GM18861 (cell line): ENCODE measurements around the gene DGKB.

ENCODE experiments used
- ATAC-seq: cut with Tn5 transposase; IDR thresholded peaks from one replicate; pipeline ENCODE4 v1.9.1; 2021; ENCODE audit not compliant: unreplicated experiment

Gene DGKB

GRCh38 chr7:14825912-14826311 lies 76.6 kb downstream of the DGKB start:
- ATAC-seq, result no peak

- no peak for ATAC-seq
These were observed 80.1 kb downstream of the DGKB start for GRCh38 chr7:14822481-14822854.

GRCh38 chr7:14821757-14822480 lies 80.6 kb downstream of the DGKB start:
- ATAC-seq, result no peak

DNA sequence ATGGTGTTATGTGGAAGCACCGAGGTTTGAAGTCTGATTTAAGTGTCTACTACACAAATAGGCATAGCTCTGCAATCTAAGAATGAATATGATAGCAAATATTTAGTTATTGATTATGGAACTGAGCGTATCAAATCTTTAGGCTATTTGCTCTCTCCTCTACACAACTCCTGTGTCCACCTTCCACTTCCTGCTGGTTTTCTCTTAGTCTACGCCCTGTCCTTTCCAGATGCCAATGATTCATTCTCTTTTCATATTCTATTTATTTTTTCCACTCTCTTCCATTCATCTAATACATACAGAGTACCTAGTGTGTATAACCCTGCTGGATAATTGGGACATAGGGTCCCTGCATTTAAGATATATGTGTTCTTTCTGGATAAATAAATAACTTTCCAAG lies 83.7 kb downstream of the DGKB start:
- no peak for ATAC-seq

GRCh38 chr7:14817829-14818614 lies 84.5 kb downstream of the DGKB start:
- no peak for ATAC-seq

DNA sequence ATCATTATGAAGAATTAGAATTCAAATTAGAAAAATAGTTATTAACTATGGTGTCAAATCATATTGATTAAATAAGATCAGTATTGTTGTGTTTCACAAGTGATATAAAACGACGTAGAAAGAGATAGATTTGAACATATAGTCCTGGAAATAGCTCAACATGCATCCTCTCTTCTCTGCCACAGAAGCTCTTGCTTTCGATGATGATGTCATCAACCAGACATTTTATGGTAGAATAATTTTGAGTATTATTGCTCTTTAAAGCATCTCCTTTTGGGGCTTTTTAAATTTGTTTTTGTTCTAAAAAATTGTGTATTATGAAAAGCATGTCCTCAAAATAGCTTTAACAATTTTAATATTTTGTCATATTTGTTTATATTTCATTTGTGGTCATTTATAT lies 95.0 kb downstream of the DGKB start:
- ATAC-seq, result no peak

DNA sequence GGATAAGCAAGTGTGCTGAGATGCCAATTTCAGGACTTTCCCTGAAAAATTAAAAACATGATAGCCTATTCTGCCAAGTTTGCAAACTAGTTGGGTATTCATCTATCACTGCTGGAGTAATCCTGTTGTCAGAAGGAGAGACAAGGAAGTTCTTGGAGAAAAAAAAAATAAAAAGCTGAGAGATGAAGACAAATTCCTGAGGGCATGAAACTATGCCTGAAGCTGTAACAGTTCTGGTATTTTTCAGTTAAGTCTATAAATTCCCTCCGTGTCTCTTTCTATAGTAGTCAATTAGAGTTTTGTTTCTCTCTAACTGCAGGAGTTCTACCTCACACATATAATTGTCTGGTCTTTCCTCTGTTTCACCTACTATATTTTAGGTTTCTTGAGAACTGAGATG lies 95.7 kb downstream of the DGKB start:
- ATAC-seq, result no peak

DNA sequence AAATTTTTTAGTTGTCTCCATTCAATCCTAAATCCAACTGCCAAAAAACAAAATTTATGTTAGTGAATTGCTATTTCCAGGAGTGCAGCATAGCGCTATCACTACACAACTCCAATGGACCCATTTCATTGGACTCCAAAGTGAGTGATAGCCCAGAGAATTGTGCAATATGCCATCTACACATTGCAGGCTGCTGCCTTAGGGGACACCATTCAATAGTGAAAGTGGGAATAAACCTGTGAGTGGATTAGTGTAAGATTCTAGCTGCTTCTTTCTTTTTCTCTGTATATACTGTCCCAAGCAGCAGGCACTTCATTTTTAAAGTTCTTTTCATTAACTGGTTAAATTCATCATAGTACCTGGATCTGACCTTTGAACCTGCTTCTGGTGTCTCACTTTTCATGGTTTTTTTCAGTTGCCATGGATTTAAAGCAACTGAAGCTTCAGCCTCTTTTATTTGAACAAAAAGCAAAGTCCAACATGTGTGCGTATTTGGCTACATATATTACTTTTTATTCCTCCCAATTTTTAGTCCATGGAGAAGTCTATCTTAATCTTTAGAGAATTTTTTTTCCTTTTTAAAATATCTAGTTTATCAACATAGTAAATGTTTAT lies 97.3 kb downstream of the DGKB start:
- ATAC-seq, result no peak

- no peak for ATAC-seq
These were observed 101.9 kb downstream of the DGKB start for GRCh38 chr7:14800664-14801063.

DNA sequence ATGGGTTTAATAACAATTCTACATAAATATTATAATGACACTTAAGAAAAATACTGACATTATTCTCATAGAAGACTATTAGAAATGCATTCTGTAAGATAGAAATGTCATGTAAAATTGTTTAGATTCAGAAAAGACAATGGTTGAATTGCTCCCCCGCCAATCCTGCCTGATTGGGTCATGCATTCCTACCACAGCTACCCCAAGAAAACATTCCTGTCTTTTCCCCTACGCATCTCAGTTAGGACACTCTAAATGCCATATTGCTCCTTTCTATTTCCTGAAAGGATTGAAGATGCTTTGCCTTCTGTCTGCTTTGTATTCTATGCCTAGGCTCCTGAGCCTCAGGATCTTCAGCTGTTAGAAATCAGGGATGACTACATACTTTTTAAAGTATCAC lies 109.4 kb downstream of the DGKB start:
- ATAC-seq, result no peak

DNA sequence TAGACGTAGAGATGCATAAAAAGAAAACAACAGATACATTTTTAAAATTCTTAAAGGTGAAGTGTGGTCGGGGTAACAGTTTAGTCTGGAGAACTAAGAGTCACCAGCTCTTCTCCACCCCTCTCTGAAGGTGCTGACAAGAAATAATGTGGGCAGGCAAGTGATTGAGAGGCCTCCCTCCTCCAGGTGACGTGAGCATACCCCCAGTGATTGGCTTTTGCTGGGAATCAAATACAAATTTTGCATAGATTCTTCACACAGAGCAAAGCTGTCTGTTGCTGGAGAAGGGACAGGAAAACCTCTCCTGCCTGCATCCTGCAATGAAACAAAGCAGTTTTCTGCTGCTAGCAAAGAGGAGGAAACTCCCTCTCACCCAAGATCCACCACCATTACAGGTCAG lies 115.0 kb downstream of the DGKB start:
- no peak for ATAC-seq

DNA sequence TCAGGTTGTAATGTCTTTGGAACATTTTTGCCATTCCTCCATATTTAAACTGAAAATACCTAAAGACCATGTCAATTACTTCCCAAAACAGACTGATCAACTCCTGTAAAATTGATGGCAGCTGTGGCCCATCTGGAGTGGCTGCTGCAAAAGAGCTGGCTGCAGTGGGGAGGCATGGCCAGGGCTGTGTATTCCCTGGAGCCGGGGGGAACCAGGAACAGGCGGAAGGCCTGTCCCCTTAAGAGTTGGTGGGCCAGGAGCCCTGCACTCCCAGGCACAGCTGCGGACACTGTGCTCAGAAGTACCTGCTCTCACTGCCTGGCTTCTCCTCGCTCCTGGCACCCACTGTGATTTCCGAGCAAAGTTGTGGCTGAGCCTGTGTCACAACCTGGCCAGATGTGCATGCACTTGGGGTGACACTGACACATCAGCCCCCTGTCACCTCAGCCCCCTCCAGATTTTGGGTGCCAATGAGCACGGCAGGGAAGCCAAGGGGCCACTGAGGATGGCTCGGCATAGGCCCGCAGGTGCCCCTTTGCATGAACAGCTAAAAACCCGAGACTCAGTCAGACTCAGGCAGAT lies 116.1 kb downstream of the DGKB start:
- ATAC-seq, result no peak

GRCh38 chr7:14777806-14778205 lies 124.7 kb downstream of the DGKB start:
- no peak for ATAC-seq

DNA sequence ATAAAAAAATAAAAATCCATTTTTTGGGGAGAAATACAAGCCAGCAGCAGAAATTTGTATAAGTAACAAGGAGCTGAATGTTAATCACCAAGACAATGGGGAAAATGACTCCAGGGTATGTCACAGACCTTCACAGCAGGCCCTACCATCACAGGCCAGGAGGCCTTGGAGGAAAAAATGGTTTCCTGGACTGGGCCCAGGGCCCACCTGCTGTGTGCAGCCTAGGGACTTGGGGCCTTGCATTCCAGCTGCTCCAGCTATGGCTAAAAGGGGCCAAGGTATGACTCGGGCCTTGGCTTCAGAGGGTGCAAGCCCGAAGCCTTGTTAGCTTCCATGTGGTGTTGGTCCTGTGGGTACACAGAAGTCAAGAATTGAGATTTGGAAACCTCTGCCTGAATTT lies 126.3 kb downstream of the DGKB start:
- no peak for ATAC-seq

DNA sequence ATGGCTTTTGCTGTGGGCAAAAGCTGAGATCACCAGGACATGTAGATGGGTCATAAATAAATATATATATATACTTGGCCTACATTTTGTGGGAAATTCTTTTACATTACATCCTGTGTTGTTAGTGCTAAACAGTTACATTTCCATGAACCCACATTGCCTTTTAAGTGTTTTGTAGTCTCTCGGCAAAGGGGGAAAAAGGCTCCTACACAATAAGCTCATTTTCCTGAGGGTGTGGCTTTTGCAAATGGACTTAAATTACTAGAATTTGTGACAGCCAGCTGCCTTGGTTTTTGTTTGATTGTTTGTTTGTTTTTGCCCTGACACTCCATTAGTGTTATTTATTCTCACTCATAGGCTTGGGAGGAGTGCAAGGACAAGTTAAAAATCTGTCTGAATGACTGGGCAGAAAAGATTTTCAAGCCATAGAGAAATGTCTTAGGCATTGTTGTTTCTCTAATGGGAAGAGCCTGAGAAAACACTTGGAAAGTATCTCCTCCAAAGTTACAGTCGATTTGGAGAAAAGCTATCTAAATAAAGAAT lies 128.8 kb downstream of the DGKB start:
- no peak for ATAC-seq

DNA sequence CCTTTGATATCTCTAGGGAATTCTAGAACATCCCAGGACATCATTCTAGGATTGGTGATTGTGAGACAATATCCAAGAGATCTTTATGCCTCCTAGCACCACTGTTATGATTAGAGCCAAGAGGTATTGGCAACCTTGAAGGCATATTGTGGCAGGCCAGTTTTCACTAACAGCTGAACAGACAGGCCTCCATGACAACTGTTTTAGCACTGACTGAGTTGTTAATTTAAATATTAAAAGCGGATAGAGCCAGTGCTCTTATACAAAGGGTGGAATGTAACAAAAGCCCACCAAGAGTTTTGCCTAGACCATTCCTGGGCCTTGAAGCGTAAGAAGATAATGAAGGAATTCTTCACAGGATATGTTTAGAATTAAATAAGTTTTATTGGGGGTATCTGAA lies 131.9 kb downstream of the DGKB start:
- ATAC-seq, result no peak

- no peak for ATAC-seq
These were observed 133.3 kb downstream of the DGKB start for GRCh38 chr7:14769261-14769660.

DNA sequence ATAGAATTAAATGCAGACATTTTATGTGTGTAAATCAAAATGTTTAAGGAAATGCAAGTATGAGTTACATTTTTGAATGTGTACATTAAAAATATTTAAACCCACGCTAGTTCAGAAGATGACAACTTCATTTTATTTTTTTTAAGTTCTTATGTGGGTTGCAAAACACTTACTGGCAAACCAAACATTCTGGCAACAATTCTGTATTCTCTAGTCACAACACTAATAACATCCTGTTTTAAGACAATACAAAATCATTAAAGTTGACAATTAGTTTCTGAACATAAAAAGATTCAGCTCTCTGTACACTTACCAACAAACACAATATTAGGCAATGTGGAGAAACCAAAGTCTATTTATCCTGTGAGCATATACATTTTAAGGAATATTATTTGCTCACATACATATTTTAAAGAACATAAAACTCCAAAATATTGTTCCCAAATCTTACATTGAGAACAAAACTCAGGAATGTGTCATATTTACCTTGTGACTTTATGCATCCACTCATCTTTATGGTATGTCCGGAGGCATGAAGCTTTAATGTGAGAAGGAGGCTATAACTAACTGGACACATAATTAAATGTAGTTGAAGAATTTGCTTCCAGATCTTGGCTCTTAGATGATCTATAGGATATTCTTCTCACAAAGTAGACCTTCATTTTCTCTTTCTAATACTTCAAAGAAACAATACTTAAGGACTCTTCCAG lies 134.7 kb downstream of the DGKB start:
- ATAC-seq, result no peak

- ATAC-seq, result no peak
These were observed 135.8 kb downstream of the DGKB start for GRCh38 chr7:14766747-14767146.

DNA sequence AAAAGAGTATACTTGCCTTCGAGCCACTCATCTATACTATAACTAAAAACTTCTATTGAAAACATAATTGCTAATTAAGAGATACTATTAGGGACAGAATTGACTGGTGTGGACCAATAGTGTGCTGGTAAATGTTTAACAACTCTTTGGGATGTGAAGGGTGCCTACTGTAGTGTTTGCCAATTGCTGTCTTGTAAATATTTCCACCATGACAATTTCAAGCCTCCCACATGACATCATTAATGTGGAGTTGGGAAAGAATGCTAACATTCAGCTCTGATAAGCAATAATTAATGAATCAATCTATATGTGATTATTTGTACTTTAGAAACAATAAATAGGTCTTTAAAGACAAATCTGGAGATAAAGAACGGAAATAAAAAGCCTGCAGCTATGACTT lies 136.8 kb downstream of the DGKB start:
- no peak for ATAC-seq

GRCh38 chr7:14762561-14762960 lies 140.0 kb downstream of the DGKB start:
- no peak for ATAC-seq
